Loucy (cell line): ENCODE results near the gene IQCC.

Experiments
- CTCF ChIP-seq: fragments of 200-600 bp; sonication (generic); conservative IDR thresholded peaks from 2 replicates; pipeline ENCODE4 v1.5.1; 2014; ENCODE audit warnings: mild to moderate bottlenecking, antibody characterized with exemption, low read length
- EZH2phosphoT487 ChIP-seq: fragments of 200-600 bp; IDR thresholded peaks from 2 replicates; pipeline ENCODE4 v1.6.1; 2018; ENCODE audit warnings: antibody characterized with exemption, mild to moderate bottlenecking, moderate library complexity, borderline replicate concordance

GRCh38 chr1:32223683-32224082 lies 18.2 kb downstream of the IQCC start:
- peak; percentile 44 for TF ChIP-seq CTCF
- no peak for TF ChIP-seq EZH2phosphoT487
